Stimulated activated CD8-positive, alpha-beta memory T cell treated with anti-CD3 and anti-CD28 coated beads, Interleukin-4, amount 100 ng/mL, for 48 hours (primary cell): ENCODE measurements around the gene TOM1.

Experiments used
- DNase-seq: peaks from one replicate; pipeline ENCODE4 v3.0.0-alpha.2; 2020

Gene TOM1

DNA sequence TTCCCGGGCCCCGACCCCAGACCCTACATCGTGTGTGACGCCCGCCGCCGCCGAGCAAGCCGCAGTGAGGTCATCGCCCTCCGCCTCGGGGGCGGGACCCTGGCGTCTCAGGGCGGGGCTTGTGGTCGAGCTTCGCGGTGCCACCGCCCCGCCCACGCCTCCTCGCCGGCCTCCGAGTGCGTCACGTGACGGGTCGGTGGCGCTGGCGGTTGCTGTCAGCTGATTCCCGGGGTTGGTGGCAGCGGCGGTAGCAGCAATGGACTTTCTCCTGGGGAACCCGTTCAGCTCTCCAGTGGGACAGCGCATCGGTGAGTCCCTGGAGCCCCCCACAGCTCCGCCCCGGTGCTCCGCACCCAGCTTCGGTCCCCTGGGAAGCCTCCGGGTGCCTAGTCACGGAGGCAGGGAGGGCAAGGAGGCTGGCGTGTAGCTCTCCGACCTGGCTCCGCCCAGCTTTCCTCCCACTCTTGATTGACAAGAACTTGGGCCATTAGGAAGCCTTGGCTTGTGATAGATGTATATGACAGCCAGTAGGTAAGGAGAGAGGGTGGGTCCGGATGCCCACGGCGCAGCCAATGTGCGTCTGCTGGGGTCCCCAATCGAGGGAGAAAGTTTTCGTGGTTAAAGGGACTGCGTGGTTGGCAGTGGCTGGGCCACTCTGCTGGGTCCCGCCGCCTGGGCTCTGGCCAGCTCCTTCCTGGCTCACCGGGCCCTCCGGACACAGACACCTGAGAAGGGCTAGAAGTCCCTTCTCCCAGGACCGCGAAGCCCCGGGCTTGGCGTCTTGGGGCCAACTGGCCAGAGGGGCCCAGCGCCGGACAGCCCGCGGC lies at the start of gene TOM1:
Gene TOM1 (plus strand): TSS at position 222 of the 827 bp plus-strand sequence. CDS start 35 bp downstream, at position 257.
- peak; percentile 98 for DNase-seq

DNA sequence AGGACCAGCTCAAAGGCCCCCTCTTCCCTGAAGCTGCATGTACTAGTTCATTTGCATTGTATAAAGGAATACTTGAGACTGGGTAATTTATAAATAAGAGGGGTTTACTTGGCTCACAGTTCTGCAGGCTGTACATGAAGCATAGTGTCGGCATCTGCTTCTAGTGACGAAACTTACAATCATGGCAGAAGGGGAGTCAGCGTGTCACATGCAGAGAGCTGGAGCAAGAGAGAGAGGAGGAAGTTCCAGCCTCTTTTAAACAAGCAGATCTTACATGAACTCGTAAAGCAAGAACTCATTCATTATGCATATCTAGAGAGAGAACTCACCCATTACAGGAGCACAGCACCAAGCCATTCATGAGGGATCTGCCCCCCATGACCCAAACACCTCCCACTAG lies 49.5 kb upstream of the TOM1 start:
- no peak for DNase-seq

DNA sequence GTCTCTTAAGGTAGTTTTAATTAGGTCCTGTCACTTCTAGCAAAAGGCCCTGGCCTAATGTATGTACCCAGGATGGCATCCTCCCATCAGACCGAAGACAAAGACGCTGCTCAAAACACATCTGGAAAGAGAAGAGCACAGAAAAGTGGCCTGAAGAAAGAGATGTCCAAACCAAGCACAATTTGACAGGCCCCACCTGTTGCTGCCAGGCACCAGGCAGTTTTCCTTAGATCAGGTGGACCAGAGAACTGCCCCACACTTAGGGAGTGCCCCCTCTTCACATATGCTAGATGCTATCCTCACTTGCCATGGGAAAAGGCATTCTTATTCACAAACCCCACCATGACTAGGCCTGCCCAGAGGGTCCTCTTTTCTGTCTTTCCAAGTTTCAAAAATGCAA lies 45.7 kb upstream of the TOM1 start:
- DNase-seq = no peak

DNA sequence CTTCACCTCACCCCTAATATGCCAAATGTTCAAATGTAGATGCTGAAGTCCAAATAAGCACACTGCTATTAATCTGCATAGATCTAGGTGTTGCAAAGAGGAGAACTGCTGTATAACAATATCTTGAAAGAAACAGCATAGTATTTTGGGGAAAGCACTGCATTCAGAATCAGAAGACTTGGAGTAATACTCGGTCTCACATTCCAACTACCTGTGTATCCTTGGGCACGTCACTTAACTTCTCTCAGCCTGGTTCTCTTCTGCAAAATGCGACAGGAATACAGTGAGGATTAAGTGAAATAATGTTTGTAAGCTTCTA lies 42.7 kb upstream of the TOM1 start:
- no peak for DNase-seq

DNA sequence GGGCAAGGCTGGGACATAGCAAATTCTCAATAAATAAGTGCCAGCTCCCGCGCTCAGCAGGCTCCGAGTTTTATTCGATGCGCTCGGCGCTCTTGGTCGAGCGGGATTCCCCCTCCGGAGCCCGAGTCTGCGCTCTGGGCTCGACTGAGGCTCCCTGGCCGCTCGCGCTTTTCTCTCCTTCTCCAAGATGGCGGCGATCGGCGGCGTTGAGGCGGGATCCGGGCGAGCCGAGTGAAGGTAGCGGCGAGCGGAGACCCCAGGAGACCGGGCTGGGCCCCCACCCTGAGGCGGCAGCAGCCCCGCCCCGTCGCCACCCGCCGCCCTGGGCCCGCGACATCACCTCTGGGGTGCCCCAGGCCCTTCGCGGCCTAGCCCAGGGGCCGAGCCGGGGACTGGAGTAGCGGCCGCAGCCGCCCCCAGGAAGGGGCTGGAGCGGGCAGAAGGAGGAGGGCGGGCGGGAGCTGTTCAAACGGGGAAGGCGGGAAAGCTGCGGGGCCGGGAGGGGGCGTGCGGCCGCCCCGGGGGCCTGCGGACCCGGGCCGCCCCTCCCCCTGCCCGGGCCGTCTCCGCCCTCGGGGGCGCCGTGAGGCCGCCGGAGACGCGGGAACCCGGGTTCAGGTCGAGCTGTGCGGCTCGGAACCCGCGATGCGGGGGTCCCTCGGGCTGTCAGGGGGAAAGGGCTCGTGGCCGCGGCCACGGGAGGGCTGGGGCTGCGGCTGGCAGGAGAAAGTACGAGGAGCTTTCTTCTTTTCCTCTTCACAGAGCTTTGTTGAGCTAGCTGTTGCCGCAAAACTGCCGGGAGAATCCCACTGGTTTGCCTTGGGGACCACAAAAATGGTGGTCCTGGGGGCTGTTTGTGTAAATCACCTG lies 42.1 kb upstream of the TOM1 start, which contains the start of gene HMGXB4:
Gene HMGXB4 (plus strand): TSS at position 173 of the 870 bp plus-strand sequence. CDS start 4,898 bp downstream, outside the sequence.
- DNase-seq = peak; percentile 89

DNA sequence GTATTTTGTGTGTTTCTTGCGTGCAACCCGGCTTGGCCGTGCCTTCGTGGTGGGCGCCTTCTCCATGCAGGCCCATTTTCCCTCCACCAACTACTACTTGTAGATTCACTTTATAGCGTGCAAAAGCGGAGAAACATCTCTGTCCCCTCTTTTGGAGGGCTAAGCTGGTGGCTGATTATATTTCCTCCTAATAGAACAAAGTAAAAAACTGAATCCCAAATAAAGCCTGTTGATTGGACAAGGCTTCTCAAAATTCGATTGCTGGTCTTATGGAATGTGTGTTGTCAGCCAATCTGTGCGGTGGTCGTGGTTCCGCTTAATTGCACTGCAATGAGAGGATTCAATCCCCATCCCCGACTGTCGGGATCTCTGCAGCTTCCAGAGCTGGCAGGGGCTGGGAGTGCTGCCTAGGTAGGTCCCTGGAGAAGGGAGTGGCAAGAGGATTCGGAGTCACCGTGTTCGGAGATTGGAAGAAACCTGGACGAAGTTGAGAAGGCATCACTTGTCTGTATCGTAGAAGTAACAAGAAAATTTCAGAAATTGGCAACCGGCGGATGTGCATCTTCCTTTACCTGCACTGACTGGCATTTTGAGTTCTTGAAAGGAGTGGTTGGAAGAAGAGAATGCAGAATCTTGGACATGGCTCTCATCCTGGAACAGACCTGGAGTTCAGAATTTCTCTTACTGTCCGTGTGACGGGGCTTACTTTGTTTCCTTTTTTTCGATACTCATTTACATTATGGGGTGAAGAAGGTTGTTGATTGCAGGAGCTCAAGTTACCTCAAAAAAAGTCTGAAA lies 41.3 kb upstream of the TOM1 start:
- no peak for DNase-seq

DNA sequence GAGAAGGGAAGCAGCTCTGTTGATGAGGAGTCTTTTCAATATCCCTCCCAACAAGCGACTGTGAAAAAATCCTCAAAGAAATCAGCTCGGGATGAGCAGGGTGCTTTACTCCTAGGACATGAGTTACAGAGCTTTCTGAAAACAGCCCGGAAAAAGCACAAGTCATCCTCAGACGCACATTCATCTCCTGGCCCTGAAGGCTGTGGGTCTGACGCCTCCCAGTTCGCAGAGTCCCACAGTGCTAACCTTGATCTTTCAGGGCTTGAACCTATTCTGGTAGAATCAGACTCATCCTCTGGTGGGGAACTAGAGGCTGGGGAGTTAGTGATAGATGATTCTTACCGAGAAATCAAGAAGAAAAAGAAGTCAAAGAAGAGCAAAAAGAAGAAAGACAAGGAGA lies 34.7 kb upstream of the TOM1 start:
- no peak for DNase-seq

DNA sequence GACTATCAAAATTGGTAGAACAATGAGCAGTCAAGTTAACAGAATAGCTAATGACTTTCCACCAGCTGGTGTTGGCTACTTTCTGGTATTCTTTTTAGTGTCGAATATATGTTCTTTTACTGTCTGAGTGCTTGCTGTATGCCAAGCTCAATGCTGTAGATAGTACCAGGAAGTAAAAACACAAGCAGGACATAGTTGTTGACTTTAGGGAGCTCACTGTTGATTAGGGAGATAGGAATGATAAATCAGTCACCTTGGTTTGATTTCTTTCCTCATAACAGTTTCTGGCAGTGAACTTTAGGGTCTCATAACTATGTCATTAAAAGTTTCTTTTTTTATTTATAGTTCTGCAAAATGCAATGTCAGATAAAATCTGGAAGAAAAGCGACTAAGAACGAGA lies 33.4 kb upstream of the TOM1 start:
- DNase-seq = no peak

DNA sequence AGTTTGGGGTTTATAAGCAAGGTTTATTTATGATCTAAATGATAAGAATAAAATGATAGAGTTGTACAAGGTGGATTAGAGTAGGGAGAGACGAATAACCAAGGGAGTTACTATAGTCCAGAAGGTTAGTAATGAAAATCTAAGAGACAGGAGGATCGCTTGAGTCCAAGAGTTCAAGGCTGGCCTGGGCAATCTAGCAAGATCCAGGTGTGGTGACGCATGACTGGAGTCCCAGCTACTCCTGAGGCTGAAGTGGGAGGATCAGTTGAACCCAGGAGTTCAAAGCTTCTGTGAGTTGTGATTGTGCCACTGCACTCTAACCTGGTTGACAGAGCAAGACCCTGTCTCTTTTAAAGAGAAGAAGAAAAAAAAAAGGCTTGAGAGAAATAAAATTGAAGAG lies 30.1 kb upstream of the TOM1 start:
- no peak for DNase-seq

DNA sequence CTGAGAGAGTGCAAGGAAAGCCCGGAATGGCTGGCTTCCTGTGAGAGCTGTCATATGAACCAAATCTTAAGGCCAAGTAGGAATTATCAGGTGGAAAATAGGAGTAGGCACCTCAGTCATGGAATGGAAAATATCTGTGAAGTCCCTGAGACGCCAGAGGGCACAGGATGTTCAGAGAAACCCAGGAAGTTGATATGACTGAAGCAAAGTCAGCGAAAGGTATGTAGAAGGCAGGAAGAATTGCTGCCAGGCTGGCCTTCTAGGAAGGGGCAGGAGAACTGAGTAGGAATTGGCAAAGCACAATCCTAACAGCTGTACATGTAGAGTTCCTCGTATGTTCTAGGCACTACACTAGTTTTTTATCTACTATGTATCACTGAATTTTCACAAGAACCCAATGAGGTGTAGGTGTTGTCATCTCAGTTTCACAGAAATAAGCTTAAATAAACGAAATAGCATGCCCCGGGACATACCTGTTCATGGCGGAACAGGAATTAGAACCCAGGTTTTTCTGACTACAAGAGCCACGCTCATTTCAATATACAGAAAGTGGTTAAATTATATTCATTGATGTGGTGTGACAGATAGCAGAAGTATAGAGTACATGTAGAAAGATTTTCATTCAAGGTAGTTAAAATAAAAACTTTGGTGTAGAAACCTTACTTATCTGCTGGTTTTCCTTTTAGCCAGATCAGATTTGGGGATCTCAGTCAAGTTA lies 25.4 kb upstream of the TOM1 start:
- no peak for DNase-seq

DNA sequence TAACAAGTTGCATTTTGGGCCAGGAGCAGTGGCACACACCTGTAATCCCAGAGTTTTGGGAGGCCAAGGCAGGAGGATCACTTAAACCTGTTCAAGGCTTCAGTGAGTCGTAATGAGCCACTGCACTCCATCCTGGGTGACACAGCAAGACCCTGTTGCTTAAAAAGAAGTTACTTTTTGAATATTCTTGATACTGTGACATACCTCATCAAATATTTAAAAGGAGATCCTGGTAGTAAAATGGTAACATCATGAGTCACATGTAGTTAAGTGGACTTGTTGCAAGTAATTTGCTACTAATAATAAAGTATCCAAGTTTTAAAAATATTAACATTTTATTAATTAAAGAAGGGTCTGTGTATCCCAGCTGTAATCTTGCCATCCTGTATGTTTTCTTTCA lies 24.1 kb upstream of the TOM1 start:
- no peak for DNase-seq

DNA sequence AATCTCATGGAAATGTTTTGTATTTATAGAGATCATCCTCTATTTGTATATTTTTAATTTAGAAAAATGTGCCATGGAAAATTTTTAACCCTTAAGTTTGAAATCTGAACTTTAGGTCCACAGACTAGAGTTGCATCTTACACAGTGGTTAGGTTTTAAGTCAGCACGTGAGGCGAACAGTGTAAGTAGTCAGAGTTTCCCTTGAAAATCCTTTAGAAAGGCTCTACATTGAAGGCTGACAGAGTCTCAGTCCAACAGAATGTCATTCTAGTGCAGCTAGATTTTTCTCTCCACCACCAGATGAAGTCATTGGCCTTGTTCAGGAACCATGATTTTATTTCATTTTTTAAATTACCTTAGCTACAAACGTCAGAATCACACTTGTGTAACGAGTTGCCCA lies 23.7 kb upstream of the TOM1 start:
- DNase-seq = no peak

DNA sequence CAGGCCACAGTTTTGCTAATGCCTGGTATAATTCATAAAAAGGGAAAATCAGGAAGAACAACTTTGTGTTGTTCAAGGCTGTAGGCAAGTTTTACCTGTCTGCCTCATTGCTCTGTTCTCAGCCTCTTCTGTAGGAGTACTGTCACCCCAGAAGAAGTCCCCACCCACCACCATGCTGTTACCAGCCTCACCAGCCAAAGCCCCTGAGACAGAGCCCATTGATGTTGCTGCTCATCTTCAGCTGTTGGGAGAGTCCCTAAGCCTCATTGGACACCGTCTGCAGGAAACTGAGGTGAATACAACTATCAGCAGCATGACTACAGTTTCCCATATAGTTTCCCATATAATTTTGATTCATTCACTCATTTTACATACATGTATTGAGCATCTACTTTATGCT lies 11.6 kb upstream of the TOM1 start:
- no peak for DNase-seq

DNA sequence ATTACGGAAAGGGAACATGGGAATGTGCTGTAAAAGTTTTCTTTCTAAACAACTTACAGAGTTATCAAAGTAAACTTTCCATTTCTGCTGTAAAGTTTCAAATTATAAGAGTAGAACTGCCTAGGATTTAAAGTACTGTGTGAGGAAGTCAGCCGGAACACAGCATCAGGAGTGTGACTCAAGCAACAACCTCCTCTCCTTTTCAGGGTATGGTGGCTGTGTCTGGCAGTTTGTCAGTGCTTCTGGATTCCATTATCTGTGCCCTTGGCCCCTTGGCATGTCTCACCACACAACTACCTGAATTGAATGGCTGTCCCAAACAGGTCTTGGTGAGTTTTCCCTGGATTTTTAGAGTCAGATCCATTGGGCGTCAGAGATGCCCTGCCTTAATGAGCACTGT lies 6.9 kb upstream of the TOM1 start:
- DNase-seq = no peak

DNA sequence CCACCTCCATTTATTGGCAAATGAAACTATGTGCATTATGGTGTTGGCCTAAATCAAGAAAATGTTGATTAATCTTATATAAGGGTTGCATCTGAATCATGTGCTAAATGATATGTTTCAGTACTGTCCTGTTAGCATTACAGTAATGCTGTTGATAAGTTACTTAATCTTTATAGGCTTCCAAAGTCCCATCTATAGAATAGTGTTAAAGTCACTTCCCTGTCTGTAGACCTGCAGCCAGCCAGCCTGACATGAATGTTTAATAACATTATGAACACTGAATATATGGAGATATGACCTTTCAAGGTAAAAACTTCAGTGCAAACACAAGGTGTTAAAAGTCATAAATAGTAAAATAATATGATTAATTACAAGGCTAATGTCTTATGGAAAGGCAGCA lies 3.6 kb upstream of the TOM1 start:
- DNase-seq = no peak

DNA sequence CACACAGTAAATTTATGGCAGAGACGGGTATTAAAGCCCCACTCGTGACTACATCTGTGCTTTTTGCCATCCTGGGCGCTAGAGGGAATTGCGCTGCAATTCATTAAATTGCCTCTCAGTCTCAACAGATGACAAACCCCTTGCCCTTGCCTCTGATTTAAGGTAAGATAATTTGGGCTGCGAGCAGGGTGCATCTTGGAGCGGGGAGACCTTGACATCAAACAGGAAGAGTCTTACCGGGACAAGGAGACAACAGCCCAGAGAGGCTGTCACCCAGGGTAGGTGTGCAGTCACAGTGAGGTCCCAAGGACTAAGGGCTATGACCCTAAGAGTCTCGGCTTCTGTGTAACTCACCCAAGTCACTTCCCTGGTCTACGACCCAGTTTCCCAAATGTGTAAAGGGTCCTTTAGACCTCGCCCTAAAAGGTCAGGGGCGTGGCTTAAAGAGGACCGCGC lies 449 bp upstream of the TOM1 start:
- DNase-seq = no peak

DNA sequence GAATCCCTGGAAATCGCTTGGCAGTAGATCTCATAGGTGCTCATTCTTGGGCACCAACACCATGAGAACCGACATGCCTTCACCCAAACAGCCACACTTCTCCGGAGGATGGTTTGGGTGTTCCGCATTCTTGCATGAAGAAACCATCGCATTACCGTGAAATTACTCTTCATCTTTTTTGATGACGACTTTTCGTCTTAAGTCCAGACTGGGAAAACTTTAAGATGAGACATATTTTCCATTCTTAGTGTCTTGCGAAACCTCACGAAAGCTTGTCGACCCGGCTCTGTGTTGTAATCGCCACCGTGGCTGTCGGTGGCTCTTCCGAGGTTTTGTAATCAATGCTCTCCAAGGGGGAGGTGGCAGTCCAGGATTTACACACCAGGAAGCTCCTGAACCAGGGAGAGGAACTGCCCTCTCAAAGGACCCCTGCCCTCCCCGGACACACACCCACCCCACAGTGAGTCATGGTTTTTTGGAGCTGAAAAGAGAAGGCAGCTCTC lies 1.7 kb downstream of the TOM1 start:
- no peak for DNase-seq

DNA sequence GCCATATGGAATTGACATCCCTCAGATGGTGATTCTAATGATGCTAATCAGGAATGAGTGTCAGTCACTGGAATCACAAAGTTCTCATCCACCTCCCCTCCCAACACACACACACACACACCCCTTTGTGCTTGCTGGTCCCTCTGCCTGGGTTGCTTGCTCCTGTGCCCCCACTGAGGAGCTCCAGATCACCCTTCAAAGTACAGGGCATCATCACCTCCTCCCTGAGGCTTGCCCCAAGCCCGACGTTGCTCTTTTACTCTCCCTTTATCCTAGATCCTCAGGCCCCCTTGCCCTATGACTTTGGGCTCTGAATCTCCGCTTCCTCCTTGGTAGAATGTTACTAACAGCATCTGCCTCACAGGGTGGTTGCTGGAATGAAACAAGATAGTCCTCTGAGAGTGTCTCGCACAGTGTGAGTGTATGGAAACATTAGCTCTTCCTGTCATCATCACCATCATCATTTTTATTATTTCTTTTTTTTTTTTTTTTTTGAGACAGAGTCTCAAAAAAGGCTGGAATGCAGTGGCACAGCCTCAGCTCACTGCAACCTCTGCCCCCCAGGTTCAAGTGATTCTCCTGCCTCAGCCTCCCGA lies 3.4 kb downstream of the TOM1 start:
- no peak for DNase-seq

DNA sequence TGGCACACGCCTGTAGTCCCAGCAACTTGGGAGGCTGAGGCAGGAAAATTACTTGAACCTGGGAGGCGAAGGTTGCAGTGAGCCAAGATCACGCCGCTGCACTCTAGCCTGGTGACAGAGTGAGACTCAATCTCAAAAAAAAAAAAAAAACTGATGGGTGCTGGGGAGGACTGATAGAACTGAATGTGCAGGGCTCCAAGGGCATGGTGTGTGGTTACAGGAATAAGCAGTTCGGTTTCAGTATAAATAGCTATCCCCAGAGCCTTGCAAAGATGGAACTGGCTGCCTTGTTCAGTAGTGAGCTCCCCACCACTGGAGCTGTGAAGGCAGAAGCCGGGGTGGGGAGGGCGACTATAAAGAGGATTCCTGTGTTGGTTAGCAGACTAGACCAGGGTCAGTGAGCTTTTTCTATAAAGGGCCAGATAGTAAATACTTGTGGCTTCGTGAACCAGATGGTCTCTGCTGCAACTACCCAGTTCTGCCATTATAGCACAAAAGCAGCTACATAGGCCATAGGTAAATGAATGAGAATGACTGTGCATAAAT lies 5.9 kb downstream of the TOM1 start:
- no peak for DNase-seq

DNA sequence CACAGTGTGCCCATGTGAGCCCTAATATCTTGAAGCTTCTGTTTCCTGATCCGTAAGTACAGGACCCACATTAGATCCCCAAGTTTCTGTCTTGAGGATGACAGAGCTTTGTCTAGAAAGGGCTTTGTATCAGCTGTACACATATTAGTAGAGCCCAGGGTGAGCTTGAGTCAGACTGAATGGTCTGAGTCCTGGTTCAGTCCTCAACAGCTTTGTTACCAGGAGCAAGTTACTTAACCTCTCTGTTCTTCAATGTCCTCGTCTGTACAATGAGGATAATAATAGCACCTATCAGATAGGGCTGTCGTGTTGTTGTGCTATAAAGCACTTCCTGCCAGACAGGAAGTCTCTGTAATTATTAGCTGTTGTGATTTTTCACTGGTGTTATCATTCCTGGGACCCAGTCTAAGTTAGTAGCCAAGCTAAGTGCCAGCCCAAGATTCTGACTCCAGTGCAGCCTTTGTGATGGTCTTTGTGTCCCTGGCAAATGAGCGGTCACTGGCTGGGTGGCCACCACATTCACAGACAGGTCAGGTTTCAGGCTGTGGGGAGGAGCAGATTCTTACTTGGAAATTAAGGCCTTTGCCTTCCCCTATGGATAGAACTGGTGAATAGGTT lies 6.8 kb downstream of the TOM1 start:
- no peak for DNase-seq

DNA sequence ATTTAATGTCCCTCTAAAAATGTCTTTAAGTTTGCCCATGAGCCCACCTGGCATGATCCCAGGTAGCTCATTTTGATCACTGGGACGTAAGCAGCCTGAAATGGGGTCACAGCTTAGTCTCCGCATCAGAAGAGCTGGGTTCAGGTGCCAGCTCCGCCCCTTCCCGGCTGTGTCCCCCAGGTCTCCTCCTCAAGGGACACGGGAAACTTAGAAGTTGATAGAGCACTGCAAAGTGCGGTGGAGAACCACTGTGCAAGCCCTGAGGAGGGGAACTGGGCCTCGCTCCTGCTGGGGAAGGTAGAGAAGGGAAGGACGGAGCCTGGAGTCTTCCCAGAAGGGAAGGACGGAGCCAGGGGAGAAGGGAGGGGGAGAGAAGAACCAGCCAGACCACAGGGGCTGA lies 7.7 kb downstream of the TOM1 start:
- DNase-seq = no peak
